SK-N-SH treated with all-trans-retinoic acid at 6 μM for 48 hours (cell line): ENCODE data around the gene CLEC17A.
A peak's percentile ranks its signal among the peaks of the same experiment; 100 is the strongest.
"Not testable (repeated sequence)": the region's sequence is repeated elsewhere in the genome, so short reads cannot be mapped to it uniquely, and the experiment has no call there.

Experiments
- ATAC-seq: fragments of 200-7000 bp; cut with Tn5 transposase; 3 replicates; pipeline ENCODE4 v1.9.1; 2020; ENCODE audit warnings: mild to moderate bottlenecking, moderate library complexity
- BACH2 ChIP-seq: fragments of 250-450 bp; sonication (Bioruptor Pico); IDR thresholded peaks from 2 replicates; pipeline ENCODE4 v1.9.0; 2021; ENCODE audit warnings: mild to moderate bottlenecking, borderline replicate concordance
- CREB5 ChIP-seq: fragments of 250-450 bp; sonication (Bioruptor Pico); IDR thresholded peaks from 2 replicates; pipeline ENCODE4 v1.5.1; 2020; ENCODE audit warnings: low read depth, mild to moderate bottlenecking, moderate library complexity
- CSRNP3 ChIP-seq: fragments of 250-450 bp; sonication (Bioruptor Pico); IDR thresholded peaks from 2 replicates; pipeline ENCODE4 v1.5.1; 2021; ENCODE audit warnings: mild to moderate bottlenecking, moderate library complexity
- ESRRG ChIP-seq: fragments of 250-450 bp; sonication (Bioruptor Pico); IDR thresholded peaks from 2 replicates; pipeline ENCODE4 v1.6.1; 2021; ENCODE audit warnings: mild to moderate bottlenecking
- GLIS3 ChIP-seq: fragments of 250-450 bp; sonication (Bioruptor Pico); IDR thresholded peaks from 2 replicates; pipeline ENCODE4 v1.5.0; 2020; ENCODE audit warnings: mild to moderate bottlenecking, moderate library complexity
- ISL1 ChIP-seq: fragments of 250-450 bp; sonication (Bioruptor Pico); IDR thresholded peaks from 2 replicates; pipeline ENCODE4 v2.1.2; 2022; ENCODE audit warnings: mild to moderate bottlenecking, moderate library complexity
- OSR1 ChIP-seq: fragments of 250-450 bp; sonication (Bioruptor Pico); IDR thresholded peaks from 2 replicates; pipeline ENCODE4 v1.8.0; 2022; ENCODE audit warnings: moderate library complexity, mild to moderate bottlenecking, inconsistent platforms
- PATZ1 ChIP-seq: fragments of 250-450 bp; sonication (Bioruptor Pico); IDR thresholded peaks from 2 replicates; pipeline ENCODE4 v1.8.0; 2020; ENCODE audit warnings: mild to moderate bottlenecking, moderate library complexity, borderline replicate concordance
- POU6F1 ChIP-seq: fragments of 250-450 bp; sonication (Bioruptor Pico); IDR thresholded peaks from 2 replicates; pipeline ENCODE4 v1.8.0; 2021; ENCODE audit warnings: low read depth, mild to moderate bottlenecking, moderate library complexity, borderline replicate concordance
- PPARA ChIP-seq: fragments of 250-450 bp; sonication (Bioruptor Pico); IDR thresholded peaks from 2 replicates; pipeline ENCODE4 v1.5.0; 2020; ENCODE audit warnings: mild to moderate bottlenecking, borderline replicate concordance
- RARB ChIP-seq: fragments of 250-450 bp; sonication (Bioruptor Pico); IDR thresholded peaks from 2 replicates; pipeline ENCODE4 v1.8.0; 2021; ENCODE audit warnings: mild to moderate bottlenecking, moderate library complexity
- SNAI2 ChIP-seq: fragments of 250-450 bp; sonication (Bioruptor Pico); IDR thresholded peaks from 2 replicates; pipeline ENCODE4 v1.5.0; 2020; ENCODE audit warnings: mild to moderate bottlenecking, moderate library complexity
- TCF4 ChIP-seq: fragments of 250-450 bp; sonication (Bioruptor Pico); IDR thresholded peaks from 2 replicates; pipeline ENCODE4 v1.8.0; 2021; ENCODE audit warnings: mild to moderate bottlenecking, moderate library complexity, borderline replicate concordance
- TOX ChIP-seq: fragments of 250-450 bp; sonication (Bioruptor Pico); IDR thresholded peaks from 2 replicates; pipeline ENCODE4 v1.8.0; 2021; ENCODE audit warnings: mild to moderate bottlenecking, moderate library complexity, borderline replicate concordance
- TSHZ2 ChIP-seq: fragments of 250-450 bp; sonication (Bioruptor Pico); IDR thresholded peaks from 2 replicates; pipeline ENCODE4 v1.5.0; 2020; ENCODE audit warnings: mild to moderate bottlenecking, moderate library complexity
- ZFP30 ChIP-seq: fragments of 450-650 bp; formaldehyde crosslinking; IDR thresholded peaks from 2 replicates; pipeline ENCODE4 v1.5.0; 2022; ENCODE audit warnings: mild to moderate bottlenecking, moderate library complexity
- ZNF565 ChIP-seq: fragments of 450-650 bp; formaldehyde crosslinking; conservative IDR thresholded peaks from 2 replicates; pipeline ENCODE4 v1.5.0; 2020; ENCODE audit warnings: low read depth, mild to moderate bottlenecking, moderate library complexity
- ZNF70 ChIP-seq: fragments of 450-650 bp; formaldehyde crosslinking; IDR thresholded peaks from 2 replicates; pipeline ENCODE4 v1.5.0; 2020; ENCODE audit warnings: mild to moderate bottlenecking, moderate library complexity
- ZNF8 ChIP-seq: fragments of 450-650 bp; formaldehyde crosslinking; IDR thresholded peaks from 2 replicates; pipeline ENCODE4 v1.5.0; 2020; ENCODE audit warnings: mild to moderate bottlenecking, moderate library complexity

The CLEC17A gene

GRCh38 chr19:14562660-14563589, 20.0 kb upstream of the CLEC17A start (continued):
- no peak for TF ChIP-seq RARB
- no peak for TF ChIP-seq CSRNP3 (CRISPR knock-in tag)
- no peak for TF ChIP-seq ISL1
- no peak for TF ChIP-seq ZNF565 (CRISPR knock-in tag)
- TF ChIP-seq SNAI2, result no peak
- TF ChIP-seq OSR1 (CRISPR knock-in tag), result no peak
- no peak for TF ChIP-seq PPARA (CRISPR knock-in tag)

- TF ChIP-seq PATZ1 (CRISPR knock-in tag) (no peak), GLIS3 (CRISPR knock-in tag) (no peak), ISL1 (no peak)
- TF ChIP-seq, all 23 proteins: peak for 0
- no peak for ATAC-seq
These were observed 19.3 kb upstream of the CLEC17A start for GRCh38 chr19:14563590-14563926.

GRCh38 chr19:14563989-14564651, 18.8 kb upstream of the CLEC17A start:
- peak; percentile 26 for ATAC-seq
- TF ChIP-seq ZNF8 (CRISPR knock-in tag) (no peak), RARB (no peak), ESRRG (no peak), CSRNP3 (CRISPR knock-in tag) (no peak), TOX (CRISPR knock-in tag) (no peak)

- ATAC-seq, result not testable (repeated sequence)
These were observed 18.1 kb upstream of the CLEC17A start for GRCh38 chr19:14564652-14565297.

GRCh38 chr19:14565298-14565679, 17.6 kb upstream of the CLEC17A start:
- no peak for ATAC-seq

More at GRCh38 chr19:14565298-14565679, 17.6 kb upstream of the CLEC17A start:
- TF ChIP-seq TCF4 (CRISPR knock-in tag), result no peak
- TF ChIP-seq ZNF70 (CRISPR knock-in tag), result no peak
- TF ChIP-seq PPARA (CRISPR knock-in tag), result no peak
- TF ChIP-seq GLIS3 (CRISPR knock-in tag), result no peak
- TF ChIP-seq BACH2 (CRISPR knock-in tag), result no peak
- TF ChIP-seq TSHZ2 (CRISPR knock-in tag), result no peak
- no peak for TF ChIP-seq RARB
- TF ChIP-seq ZNF8 (CRISPR knock-in tag), result no peak
- TF ChIP-seq CREB5 (CRISPR knock-in tag), result no peak
- no peak for TF ChIP-seq POU6F1 (CRISPR knock-in tag)
- no peak for TF ChIP-seq ZFP30
